IMR-90 (cell line): ENCODE results near the gene USP7. TPM values are rescaled to one million over a fixed set of nuclear protein-coding genes. Genes with fewer than 3 reads are reported as not detected.

Source experiments
- ATAC-seq: fragments of 200-7000 bp; cut with Tn5 transposase; 2 replicates; pipeline ENCODE4 v1.9.1; 2020; ENCODE audit warnings: low read depth, mild to moderate bottlenecking, moderate library complexity
- BruUV-seq: library from RNA; stranded (reverse); fragments of 400-500 nt; replicated peaks from 2 replicates; lab custom pipeline; 2021; lab: Mats Ljungman, UMichigan
- CTCF ChIA-PET: fragments of 300-600 bp; formaldehyde crosslinking; extraction: SDS; loops from one replicate; lab custom pipeline; 2021; ENCODE audit warnings: antibody characterized with exemption; lab: Yijun Ruan, JAX
- POLR2A ChIA-PET: fragments of 300-600 bp; sonication (Branson Sonifier 250); formaldehyde crosslinking; loops from one replicate; lab custom pipeline; 2022; ENCODE audit warnings: antibody characterized with exemption; ENCODE audit not compliant: unreplicated experiment; lab: Charles Lee
- DNase-seq: peaks from one replicate; pipeline ENCODE4 v3.0.0; 2013
- H2AFZ ChIP-seq: replicated peaks from 2 replicates; pipeline ENCODE3; 2013; ENCODE audit warnings: low read length, mild to moderate bottlenecking; ENCODE audit not compliant: poor library complexity
- H2AK5ac ChIP-seq: 2 replicates; pipeline ENCODE4 v1.6.1; 2013; ENCODE audit warnings: low read depth, low read length, inconsistent platforms
- H2AK9ac ChIP-seq: replicated peaks from 2 replicates; pipeline ENCODE3; 2013; ENCODE audit warnings: mild to moderate bottlenecking, low read depth, low read length, moderate library complexity; ENCODE audit not compliant: poor library complexity
- H2BK120ac ChIP-seq: 2 replicates; pipeline ENCODE4 v1.6.1; 2013; ENCODE audit warnings: low read depth, low read length, inconsistent platforms
- H2BK15ac ChIP-seq: 3 replicates; pipeline ENCODE4 v1.6.1; 2013; ENCODE audit warnings: low read depth, low read length, inconsistent platforms
- H2BK20ac ChIP-seq: 2 replicates; pipeline ENCODE4 v1.6.1; 2013; ENCODE audit warnings: low read depth, mild to moderate bottlenecking, inconsistent platforms, low read length, moderate library complexity
- H2BK5ac ChIP-seq: 2 replicates; pipeline ENCODE4 v1.6.1; 2013; ENCODE audit warnings: mild to moderate bottlenecking, low read depth, low read length, inconsistent platforms; ENCODE audit not compliant: poor library complexity, severe bottlenecking
- H3K14ac ChIP-seq: replicated peaks from 2 replicates; pipeline ENCODE4 v1.6.1; 2013; ENCODE audit warnings: low read depth, low read length, inconsistent platforms
- H3K18ac ChIP-seq: 2 replicates; pipeline ENCODE4 v1.6.1; 2013; ENCODE audit warnings: low read depth, low read length, control low read depth
- H3K23ac ChIP-seq: 2 replicates; pipeline ENCODE4 v1.6.1; 2013; ENCODE audit warnings: low read depth, low read length, inconsistent platforms
- H3K27ac ChIP-seq: 2 replicates; pipeline ENCODE4 v1.5.1; 2013; ENCODE audit warnings: mild to moderate bottlenecking, control low read depth, low read length; ENCODE audit not compliant: insufficient read depth
- H3K27me3 ChIP-seq: 2 replicates; pipeline ENCODE4 v1.6.1; 2013; ENCODE audit warnings: low read length; ENCODE audit not compliant: control insufficient read depth, insufficient read depth
- H3K36me3 ChIP-seq: 2 replicates; pipeline ENCODE4 v1.6.1; 2013; ENCODE audit warnings: low read length, mixed read lengths; ENCODE audit not compliant: control insufficient read depth, insufficient read depth
- H3K4ac ChIP-seq: 2 replicates; pipeline ENCODE4 v1.6.1; 2013; ENCODE audit warnings: low read depth, low read length, inconsistent platforms
- H3K4me1 ChIP-seq: 2 replicates; pipeline ENCODE4 v1.6.1; 2013; ENCODE audit warnings: low read length, mixed read lengths; ENCODE audit not compliant: control insufficient read depth, insufficient read depth
- H3K4me2 ChIP-seq: 2 replicates; pipeline ENCODE4 v1.6.1; 2013; ENCODE audit warnings: low read depth, mild to moderate bottlenecking, control low read depth, low read length, moderate library complexity
- H3K4me3 ChIP-seq: 2 replicates; pipeline ENCODE4 v1.5.1; 2013; ENCODE audit warnings: low read depth, mild to moderate bottlenecking, control low read depth, low read length, moderate library complexity; ENCODE audit not compliant: insufficient read depth
- H3K56ac ChIP-seq: 2 replicates; pipeline ENCODE4 v1.6.1; 2013; ENCODE audit warnings: low read length, inconsistent platforms; ENCODE audit not compliant: insufficient read depth; ENCODE audit errors: extremely low read depth
- H3K79me1 ChIP-seq, 2 experiments: 2 replicates each; pipeline ENCODE4 v1.6.1; 2013; ENCODE audit warnings: low read length in 2 of 2, inconsistent platforms in 1 of 2, low read depth in 1 of 2
- H3K9ac ChIP-seq: 2 replicates; pipeline ENCODE4 v1.6.1; 2013; ENCODE audit warnings: low read depth, low read length, control low read depth
- H3K9me1 ChIP-seq: 2 replicates; pipeline ENCODE4 v1.6.1; 2013; ENCODE audit warnings: low read length, inconsistent platforms; ENCODE audit not compliant: insufficient read depth
- H3K9me3 ChIP-seq: 2 replicates; pipeline ENCODE4 v1.6.1; 2013; ENCODE audit warnings: low read length; ENCODE audit not compliant: control insufficient read depth, insufficient read depth
- H4K20me1 ChIP-seq: 2 replicates; pipeline ENCODE4 v1.6.1; 2013; ENCODE audit warnings: low read length, inconsistent platforms; ENCODE audit not compliant: insufficient read depth
- H4K5ac ChIP-seq: 2 replicates; pipeline ENCODE4 v1.6.1; 2013; ENCODE audit warnings: mild to moderate bottlenecking, low read depth, low read length, control low read depth
- H4K8ac ChIP-seq, 2 experiments: 2 replicates each; pipeline ENCODE4 v1.6.1; 2013; ENCODE audit warnings: low read depth in 2 of 2, low read length in 2 of 2, control low read depth in 1 of 2, inconsistent platforms in 1 of 2
- H4K91ac ChIP-seq: 2 replicates; pipeline ENCODE4 v1.6.1; 2013; ENCODE audit warnings: low read depth, low read length, inconsistent platforms; ENCODE audit not compliant: insufficient read depth
- CEBPB ChIP-seq: IDR thresholded peaks from 2 replicates; pipeline ENCODE4 v1.6.1; 2012; ENCODE audit warnings: low read depth, low read length, improper control_type of control experiment
- MAFK ChIP-seq: IDR thresholded peaks from 2 replicates; pipeline ENCODE4 v1.6.1; 2012; ENCODE audit warnings: low read depth, low read length, improper control_type of control experiment
- WGBS, 2 experiments: methylation state at CpG; one replicate each; pipeline versions ENCODE4 v1.1.5 to v1.1.7; 2013; ENCODE audit warnings: missing lambda C conversion rate in 2 of 2; ENCODE audit not compliant: insufficient read length in 1 of 2; ENCODE audit errors: extremely low coverage in 2 of 2; 5-methylcytosine and 5-hydroxymethylcytosine counted together
- dilution Hi-C: fragments of 300-500 bp; cut with HindIII; formaldehyde crosslinking; loops from one replicate; pipeline ENCODE4 v1.14.3; 2018; ENCODE audit warnings: low sequenced_read_pairs; ENCODE audit not compliant: unreplicated experiment
- in situ Hi-C: fragments of 300-500 bp; cut with MboI; formaldehyde crosslinking; loops from 3 replicates; pipeline ENCODE4 v1.14.3; 2019; ENCODE audit warnings: low sequenced_read_pairs, inconsistent platforms, mixed read lengths
- intact Hi-C: fragments of 100-400 bp; cut with micrococcal nuclease; formaldehyde crosslinking; loops from 2 replicates; pipeline ENCODE4 v1.10.0; 2022
- polyA plus RNA-seq, 3 experiments: library from polyadenylated mRNA; depleted of rRNA; stranded (reverse); fragments of >200 nt; gene quantifications; 2 replicates each; pipeline ENCODE4 v1.2.3, GENCODE V29; 2012; ENCODE audit warnings: low replicate concordance in 1 of 3
- total RNA-seq: library from RNA; depleted of rRNA; stranded (reverse); fragments of >200 nt; gene quantifications from 2 replicates; pipeline ENCODE4 v1.2.3, GENCODE V29; 2012

The USP7 gene
- total and polyA plus RNA-seq, 2 of the 4 experiments (the other 2 are of a cell fraction) = 17.8 to 28.3 TPM

DNA sequence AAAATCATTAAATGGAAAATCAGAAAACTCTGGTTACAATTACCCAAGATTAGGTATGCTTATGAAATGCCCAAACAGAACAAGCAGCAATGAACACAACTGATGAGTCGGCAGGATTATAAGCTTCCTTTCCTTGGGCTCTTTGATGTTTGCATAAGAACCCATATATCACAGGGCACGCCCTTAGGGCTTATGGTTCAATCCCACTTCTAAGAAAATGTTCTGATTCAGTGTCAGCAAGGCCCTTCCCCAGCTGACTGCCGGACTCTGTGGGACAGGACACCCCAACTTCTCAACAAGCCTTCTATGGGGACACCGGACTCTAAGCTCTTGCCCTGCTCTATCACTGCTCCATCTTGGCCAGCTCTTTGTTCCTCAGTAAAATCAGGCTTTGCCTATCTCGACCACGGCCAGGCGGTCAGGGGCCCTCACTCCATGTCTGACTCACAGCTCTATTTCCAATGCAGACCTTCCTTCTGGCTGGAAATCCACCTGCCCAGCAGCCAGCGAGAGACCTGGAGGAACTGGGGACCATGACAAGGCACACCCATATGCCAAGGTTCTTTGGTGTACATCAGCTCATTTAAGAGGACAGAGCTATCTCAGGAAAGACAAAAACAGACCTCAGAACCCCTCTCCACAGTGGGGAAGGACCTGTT lies 54.8 kb downstream of the USP7 start:
- Histone ChIP-seq H2BK120ac (no peak overlapping the region), H4K8ac (no peak overlapping the region), H3K4me2 (no peak overlapping the region), H3K27ac (no peak overlapping the region), H3K79me1 (peaks cover 36 to 54% of the 10 kb centered on the region in 2 experiments; a peak in 3 of 4 replicates), H3K18ac (no peak overlapping the region), H3K14ac (no peak overlapping the region), H4K5ac (no peak overlapping the region), H2AK5ac (no peak overlapping the region), H3K4ac (no peak overlapping the region), H3K9me3 (no peaks in the 10 kb centered on the region), H3K4me3 (no peak overlapping the region), H4K91ac (no peak overlapping the region), H4K20me1 (peaks cover 17% of the 10 kb centered on the region), H2AK9ac (no peak overlapping the region), H3K36me3 (peaks cover 56% of the 10 kb centered on the region), H3K56ac (no peak overlapping the region), H3K9me1 (peaks cover 3% of the 10 kb centered on the region; the same call in 1 of the 2 replicates), H2BK5ac (no peak overlapping the region), H2BK20ac (no peak overlapping the region), H2AFZ (no peak overlapping the region), H3K23ac (no peak overlapping the region), H3K4me1 (no peaks in the 10 kb centered on the region), H3K27me3 (no peaks in the 10 kb centered on the region), H2BK15ac (no peak overlapping the region), H3K9ac (no peak overlapping the region)
- WGBS, 2 experiments = 93% methylated on average over 6 of the region's 8 CpGs; no CpG with 5 or more reads in 1 of the 2 experiments
- TF ChIP-seq MAFK (peak; percentile 78), CEBPB (no peak)
- in situ Hi-C loops (loop anchor here (5.0 kb wide), 1 partner anchor 98 kb away; no protein-coding TSS in a partner anchor), intact Hi-C loops (loop anchor here (10.0 kb wide), 1 partner anchor 186 kb away; the partner anchor contains the start of gene HAPSTR1), dilution Hi-C loops (no loop called here)
- CTCF ChIA-PET = interaction anchor here (0.6 to 1.5 kb wide), 3 partner anchors 10 to 100 kb away, joined by 3 to 8 read pairs (median 6); no protein-coding TSS in a partner anchor
- POLR2A ChIA-PET = no interaction called here
- ATAC-seq (no peak), DNase-seq (no peak)
- no TSS peak for BruUV-seq
